GM12878 (cell line): ENCODE results near the gene APBA1. TPM values are rescaled to one million over a fixed set of nuclear protein-coding genes. Genes with fewer than 3 reads are reported as not detected.

ENCODE experiments used
- ATAC-seq: fragments of 200-7000 bp; cut with Tn5 transposase; 3 replicates; pipeline ENCODE4 v1.9.1; 2020; ENCODE audit warnings: mild to moderate bottlenecking, moderate library complexity
- BruUV-seq: library from RNA; stranded (reverse); fragments of 400-500 nt; replicated peaks from 2 replicates; lab custom pipeline; 2021; lab: Mats Ljungman, UMichigan
- CTCF ChIA-PET: fragments of 300-600 bp; sonication (Branson Sonifier 250); formaldehyde crosslinking; extraction: SDS; loops from one replicate; lab custom pipeline; 2021; ENCODE audit warnings: inconsistent platforms; lab: Yijun Ruan, JAX
- POLR2A ChIA-PET: fragments of 350-600 bp; formaldehyde crosslinking; extraction: SDS; loops from one replicate; lab custom pipeline; 2021; ENCODE audit warnings: inconsistent platforms; lab: Charles Lee
- RAD21 ChIA-PET: fragments of 300-600 bp; sonication (Branson Sonifier 250); formaldehyde crosslinking; loops from one replicate; lab custom pipeline; 2023; ENCODE audit warnings: antibody characterized with exemption; ENCODE audit not compliant: unreplicated experiment; lab: Charles Lee
- SMC1A ChIA-PET: fragments of 300-600 bp; sonication (Branson Sonifier 250); formaldehyde crosslinking; loops from one replicate; lab custom pipeline; 2023; ENCODE audit not compliant: unreplicated experiment, uncharacterized antibody; lab: Charles Lee
- DNase-seq: peaks from one replicate; pipeline ENCODE4 v3.0.0-alpha.2; 2011; ENCODE audit warnings: low read depth, low spot score
- FAIRE-seq: peaks from 3 replicates; lab custom pipeline; 2011; peaks lifted over from hg19 to GRCh38; lab: Jason Lieb, UNC
- H2AFZ ChIP-seq: 2 replicates; pipeline ENCODE4 v1.6.0; 2011; ENCODE audit warnings: low read depth, low read length, control low read depth; ENCODE audit not compliant: control insufficient read depth
- H3K27ac ChIP-seq: 2 replicates; pipeline ENCODE4 v1.5.1; 2011; ENCODE audit warnings: control low read depth; ENCODE audit not compliant: control insufficient read depth, insufficient read depth
- H3K27me3 ChIP-seq, 2 experiments: replicated peaks in 1 of 2; 2 replicates each; pipeline versions ENCODE4 v1.6.0 to v1.6.1; 2011; ENCODE audit warnings: low read length in 1 of 2; ENCODE audit not compliant: control insufficient read depth in 2 of 2, insufficient read depth in 2 of 2
- H3K36me3 ChIP-seq, 2 experiments: 2 replicates each; pipeline ENCODE4 v1.5.1; 2011; ENCODE audit warnings: low read length in 1 of 2; ENCODE audit not compliant: control insufficient read depth in 2 of 2, insufficient read depth in 2 of 2
- H3K4me1 ChIP-seq: 2 replicates; pipeline ENCODE4 v1.6.1; 2011; ENCODE audit warnings: mild to moderate bottlenecking, low read length, moderate library complexity, mixed read lengths; ENCODE audit not compliant: control insufficient read depth, insufficient read depth
- H3K4me2 ChIP-seq: 2 replicates; pipeline ENCODE4 v1.6.0; 2011; ENCODE audit warnings: control low read depth; ENCODE audit not compliant: control insufficient read depth, insufficient read depth
- H3K4me3 ChIP-seq: fragments of 200-600 bp; sonication (generic); 2 replicates; pipeline ENCODE4 v1.5.1; 2016
- H3K79me2 ChIP-seq: 2 replicates; pipeline ENCODE4 v1.6.0; 2011; ENCODE audit warnings: low read length; ENCODE audit not compliant: control insufficient read depth, insufficient read depth
- H3K9ac ChIP-seq: 2 replicates; pipeline ENCODE4 v1.8.0; 2011; ENCODE audit warnings: low read length, control low read depth, mixed read lengths; ENCODE audit not compliant: control insufficient read depth, insufficient read depth
- H3K9me3 ChIP-seq: replicated peaks from 3 replicates; pipeline ENCODE4 v1.5.1; 2011; ENCODE audit warnings: mild to moderate bottlenecking, low read length; ENCODE audit not compliant: control insufficient read depth, insufficient read depth
- H4K20me1 ChIP-seq: 2 replicates; pipeline ENCODE4 v1.6.0; 2011; ENCODE audit not compliant: control insufficient read depth, insufficient read depth
- CBX3 ChIP-seq: fragments of 200-600 bp; sonication (generic); IDR thresholded peaks from 2 replicates; pipeline ENCODE4 v1.6.1; 2016; ENCODE audit warnings: low read depth, borderline replicate concordance
- FOS ChIP-seq: IDR thresholded peaks from 3 replicates; pipeline ENCODE4 v1.6.1; 2011; ENCODE audit warnings: borderline replicate concordance; ENCODE audit not compliant: insufficient read length; ENCODE audit errors: extremely low read depth
- GATAD2B ChIP-seq: fragments of 450-650 bp; conservative IDR thresholded peaks from 2 replicates; pipeline ENCODE4 v1.6.1; 2017; ENCODE audit warnings: low read depth, mild to moderate bottlenecking, moderate library complexity
- IRF5 ChIP-seq: fragments of 450-650 bp; IDR thresholded peaks from 2 replicates; pipeline ENCODE4 v1.6.1; 2017; ENCODE audit warnings: borderline replicate concordance
- JUND ChIP-seq: IDR thresholded peaks from 2 replicates; pipeline ENCODE4 v1.6.1; 2012; ENCODE audit warnings: low read depth, mild to moderate bottlenecking, low read length, improper control_type of control experiment, moderate library complexity
- KAT2A ChIP-seq: conservative IDR thresholded peaks from 2 replicates; pipeline ENCODE4 v1.6.1; 2011; ENCODE audit warnings: low read depth, low read length; ENCODE audit not compliant: control insufficient read depth
- MEF2B ChIP-seq: fragments of 450-650 bp; IDR thresholded peaks from 2 replicates; pipeline ENCODE4 v1.6.1; 2018; ENCODE audit warnings: mild to moderate bottlenecking, moderate library complexity; ENCODE audit not compliant: partially characterized antibody, poor library complexity, severe bottlenecking
- NFYA ChIP-seq: IDR thresholded peaks from 2 replicates; pipeline ENCODE4 v1.6.1; 2011; ENCODE audit warnings: low read depth, mild to moderate bottlenecking, low read length, improper control_type of control experiment, borderline replicate concordance
- NR2F1 ChIP-seq: fragments of 450-650 bp; conservative IDR thresholded peaks from 2 replicates; pipeline ENCODE4 v1.6.1; 2017; ENCODE audit warnings: mild to moderate bottlenecking
- PAX5 ChIP-seq: IDR thresholded peaks from 2 replicates; pipeline ENCODE4 v1.6.1; 2011; ENCODE audit warnings: low read depth, low read length, borderline replicate concordance
- PBX3 ChIP-seq: IDR thresholded peaks from 2 replicates; pipeline ENCODE4 v1.6.1; 2011; ENCODE audit warnings: mild to moderate bottlenecking, low read depth, low read length, moderate library complexity; ENCODE audit not compliant: insufficient replicate concordance
- USF1 ChIP-seq: IDR thresholded peaks from 2 replicates; pipeline ENCODE4 v1.6.1; 2011; ENCODE audit warnings: borderline replicate concordance, low read depth, mild to moderate bottlenecking, moderate library complexity, mixed read lengths, low read length; ENCODE audit not compliant: insufficient read depth; ENCODE audit errors: extremely low read length
- YBX1 ChIP-seq: fragments of 450-650 bp; IDR thresholded peaks from 2 replicates; pipeline ENCODE4 v1.6.1; 2016; ENCODE audit warnings: antibody characterized with exemption
- YY1 ChIP-seq: IDR thresholded peaks from 2 replicates; pipeline ENCODE4 v1.6.1; 2011; ENCODE audit warnings: low read depth, mild to moderate bottlenecking, low read length
- ZBTB4 ChIP-seq: fragments of 450-650 bp; formaldehyde crosslinking; IDR thresholded peaks from 2 replicates; pipeline ENCODE4 v1.4.0; 2022; ENCODE audit warnings: mild to moderate bottlenecking, moderate library complexity
- WGBS: methylation state at CpG from one replicate; pipeline ENCODE4 v1.1.6; 2016; ENCODE audit warnings: low lambda C conversion rate; ENCODE audit not compliant: insufficient replicate concordance, insufficient coverage; ENCODE audit errors: missing lambda C conversion rate; 5-methylcytosine and 5-hydroxymethylcytosine counted together
- in situ Hi-C: fragments of 300-500 bp; cut with MboI; formaldehyde crosslinking; loops from 9 replicates; pipeline ENCODE4 v1.14.3; 2018; ENCODE audit warnings: mixed read lengths
- intact Hi-C: fragments of 100-400 bp; cut with micrococcal nuclease; formaldehyde crosslinking; loops from one replicate; pipeline ENCODE4 v1.14.2; 2022; ENCODE audit not compliant: unreplicated experiment
- polyA plus RNA-seq, 11 experiments: library from polyadenylated mRNA; depleted of rRNA in 4 of 11; unstranded in 6 of 11; stranded (reverse) in 5 of 11; fragments of >200 nt; fragmentation: Nextera tagmentation in 4 of 11; fragmentation: Illumina TruSeq in 1 of 11; extraction: Ambion mirVana in 4 of 11; extraction: Trizol in 1 of 11; gene quantifications; 1 replicate in 1 of 11; 2 replicates in 10 of 11; pipeline versions ENCODE4 v1.2.1 to v1.2.3, GENCODE V29; 2011 to 2016; ENCODE audit warnings: inconsistent platforms in 2 of 11, missing spikeins in 2 of 11, low read depth in 1 of 11
- total RNA-seq, 4 experiments: library from RNA; depleted of rRNA in 3 of 4; stranded (reverse); fragments of >200 nt in 3 of 4; fragmentation: Illumina TruSeq in 1 of 4; extraction: Trizol in 1 of 4; gene quantifications; 2 replicates each; pipeline versions ENCODE4 v1.2.1 to v1.2.3, GENCODE V29; 2013 to 2021

APBA1 gene
- total and polyA plus RNA-seq, 10 of the 15 experiments (the other 5 are each of a cell fraction or from before 2014, with no cell fraction given): 0.01 to 1.3 (median 0.05) TPM; not detected in 7

- SMC1A ChIA-PET: no interaction called here
- Histone ChIP-seq H3K4me1 (no peaks in the 10 kb centered on the region), H3K27ac (no peak overlapping the region), H3K36me3 (no peaks in the 10 kb centered on the region), H3K79me2 (no peaks in the 10 kb centered on the region), H2AFZ (no peak overlapping the region), H3K4me2 (no peak overlapping the region), H3K27me3 (no peaks in the 10 kb centered on the region), H4K20me1 (no peaks in the 10 kb centered on the region), H3K4me3 (no peak overlapping the region), H3K9ac (no peak overlapping the region), H3K9me3 (no peaks in the 10 kb centered on the region)
- no peak for TF ChIP-seq MEF2B
- no peak for TF ChIP-seq YBX1
- no peak for TF ChIP-seq ZBTB4
- no peak for TF ChIP-seq NR2F1
- no peak for TF ChIP-seq PAX5
- TF ChIP-seq CBX3: no peak
- no peak for TF ChIP-seq KAT2A
- no peak for TF ChIP-seq JUND
- no peak for TF ChIP-seq FOS
- no peak for TF ChIP-seq IRF5
- no peak for TF ChIP-seq NFYA
- TF ChIP-seq USF1: no peak
- TF ChIP-seq GATAD2B: no peak
- TF ChIP-seq YY1: no peak
- no peak for TF ChIP-seq PBX3
- intact Hi-C loops (no loop called here), in situ Hi-C loops (no loop called here)
- FAIRE-seq (no peak), ATAC-seq (no peak), DNase-seq (no peak)
- POLR2A ChIA-PET: no interaction called here
- CTCF ChIA-PET: no interaction called here
- RAD21 ChIA-PET: interaction anchor here (0.6 to 1.1 kb wide), 2 partner anchors 151 to 245 kb away, joined by 3 to 5 read pairs; no protein-coding TSS in a partner anchor
- no TSS peak for BruUV-seq
- 21% methylated on average over 4 of the region's 4 CpGs for WGBS
Measured at GRCh38 chr9:69573651-69574050, 98.5 kb downstream of the APBA1 start.
